K562 (cell line): ENCODE data around the gene ARHGAP31. TPM values are rescaled to one million over a fixed set of nuclear protein-coding genes. Genes with fewer than 3 reads are reported as not detected.

Experiments
- ATAC-seq: fragments of 200-7000 bp; cut with Tn5 transposase; 3 replicates; pipeline ENCODE4 v1.9.1; 2020; ENCODE audit warnings: moderate library complexity
- BruUV-seq: library from RNA; stranded (reverse); fragments of 400-500 nt; replicated peaks from 2 replicates; lab custom pipeline; 2021; lab: Mats Ljungman, UMichigan
- CTCF ChIA-PET: fragments of 300-600 bp; formaldehyde crosslinking; extraction: SDS; loops from one replicate; lab custom pipeline; 2021; ENCODE audit warnings: low intra/inter-chr PET ratio; lab: Yijun Ruan, JAX
- POLR2A ChIA-PET: fragments of 300-600, 350-650 bp; sonication (Branson Sonifier 250); formaldehyde crosslinking; extraction: SDS; loops from one replicate; lab custom pipeline; 2021; ENCODE audit warnings: antibody characterized with exemption, inconsistent platforms; lab: Yijun Ruan, JAX
- DNase-seq, 4 experiments: peaks; one replicate each; pipeline versions ENCODE4 v3.0.0 to v3.0.0-alpha.2; 2011 to 2018; ENCODE audit warnings: low spot score in 3 of 4, mixed read lengths in 3 of 4; ENCODE audit errors: extremely low read depth in 1 of 4
- FAIRE-seq: peaks from 2 replicates; lab custom pipeline; 2011; peaks lifted over from hg19 to GRCh38; lab: Jason Lieb, UNC
- H2AFZ ChIP-seq: 2 replicates; pipeline ENCODE4 v1.6.0; 2011; ENCODE audit warnings: low read depth, low read length, control low read depth, inconsistent platforms
- H3K27ac ChIP-seq: fragments of 200-600 bp; 3 replicates; pipeline ENCODE4 v1.8.0; 2011; ENCODE audit warnings: low read depth, mild to moderate bottlenecking, control low read depth, inconsistent platforms, low read length, moderate library complexity, mixed read lengths; ENCODE audit errors: extremely low read depth
- H3K27me3 ChIP-seq, 2 experiments: fragments of 300-600 bp in 1 of 2; 2 replicates in 1 of 2; 3 replicates in 1 of 2; pipeline versions ENCODE4 v1.6.0 to v1.8.0; 2011; ENCODE audit warnings: inconsistent platforms in 2 of 2, low read length in 2 of 2, mild to moderate bottlenecking in 1 of 2, mixed read lengths in 1 of 2, moderate library complexity in 1 of 2; ENCODE audit not compliant: control insufficient read depth in 2 of 2, insufficient read depth in 2 of 2
- H3K36me3 ChIP-seq: fragments of 300-600 bp; 3 replicates; pipeline ENCODE4 v1.8.0; 2011; ENCODE audit warnings: mild to moderate bottlenecking, low read length, inconsistent platforms; ENCODE audit not compliant: control insufficient read depth, insufficient read depth
- H3K4me1 ChIP-seq, 2 experiments: fragments of 200-600 bp in 1 of 2; replicated peaks in 1 of 2; 2 replicates in 1 of 2; 3 replicates in 1 of 2; pipeline versions ENCODE4 v1.5.1 to v1.8.0; 2011; ENCODE audit warnings: inconsistent platforms in 2 of 2, low read length in 2 of 2, mild to moderate bottlenecking in 1 of 2, mixed read lengths in 1 of 2, moderate library complexity in 1 of 2; ENCODE audit not compliant: control insufficient read depth in 2 of 2, insufficient read depth in 2 of 2
- H3K4me2 ChIP-seq: 2 replicates; pipeline ENCODE4 v1.6.1; 2011; ENCODE audit warnings: low read length, control low read depth, inconsistent platforms, mixed read lengths; ENCODE audit not compliant: insufficient read depth
- H3K4me3 ChIP-seq: fragments of 200-600 bp; sonication (generic), shearing (Covaris generic); 2 replicates; pipeline ENCODE4 v1.5.1; 2016; ENCODE audit warnings: control low read depth, inconsistent platforms
- H3K79me2 ChIP-seq: fragments of 200-600 bp; 3 replicates; pipeline ENCODE4 v1.8.0; 2011; ENCODE audit warnings: low read length, inconsistent platforms; ENCODE audit not compliant: control insufficient read depth, insufficient read depth
- H3K9ac ChIP-seq, 2 experiments: 2 replicates each; pipeline versions ENCODE4 v1.6.0 to v1.6.1; 2011; ENCODE audit warnings: low read depth in 2 of 2, low read length in 2 of 2, control low read depth in 1 of 2, inconsistent platforms in 1 of 2, mild to moderate bottlenecking in 1 of 2, mixed read lengths in 1 of 2; ENCODE audit not compliant: insufficient read depth in 1 of 2
- H3K9me1 ChIP-seq: one replicate; pipeline ENCODE4 v1.6.0; 2011; ENCODE audit warnings: inconsistent platforms, mild to moderate bottlenecking, low read length, moderate library complexity; ENCODE audit not compliant: control insufficient read depth, insufficient read depth
- H3K9me3 ChIP-seq: replicated peaks from 2 replicates; pipeline ENCODE4 v1.5.1; 2011; ENCODE audit warnings: low read depth, low read length, inconsistent platforms; ENCODE audit not compliant: control insufficient read depth, insufficient read depth
- H4K20me1 ChIP-seq: replicated peaks from 2 replicates; pipeline ENCODE4 v1.6.1; 2011; ENCODE audit warnings: low read length, inconsistent platforms, mixed read lengths; ENCODE audit not compliant: control insufficient read depth, insufficient read depth
- BDP1 ChIP-seq: IDR thresholded peaks from 3 replicates; pipeline ENCODE4 v1.6.1; 2011; ENCODE audit not compliant: insufficient read length, insufficient read depth
- CEBPB ChIP-seq: fragments of 450-650 bp; IDR thresholded peaks from 2 replicates; pipeline ENCODE4 v1.6.1; 2016; ENCODE audit warnings: missing genetic modification characterization, missing compliant biosample characterization
- MECOM ChIP-seq: fragments of 250-450 bp; sonication (Bioruptor Pico); IDR thresholded peaks from 2 replicates; pipeline ENCODE4 v1.8.0; 2022; ENCODE audit warnings: inconsistent platforms
- PHB ChIP-seq: fragments of 250-450 bp; sonication (Bioruptor Pico); IDR thresholded peaks from 2 replicates; pipeline ENCODE4 v1.5.0; 2021
- POLR3G ChIP-seq: IDR thresholded peaks from 2 replicates; pipeline ENCODE4 v1.6.1; 2011; ENCODE audit not compliant: insufficient read length, insufficient replicate concordance; ENCODE audit errors: extremely low read depth
- USF2 ChIP-seq: sonication (generic); formaldehyde crosslinking; IDR thresholded peaks from 2 replicates; pipeline ENCODE4 v1.5.0; 2020; ENCODE audit warnings: missing genetic modification reagents
- ZFP36 ChIP-seq: fragments of 150-350 bp; IDR thresholded peaks from 2 replicates; pipeline ENCODE4 v1.6.1; 2018; ENCODE audit warnings: low read length, low read depth; ENCODE audit not compliant: partially characterized antibody
- ZNF316 ChIP-seq: fragments of 450-650 bp; IDR thresholded peaks from 2 replicates; pipeline ENCODE4 v1.6.1; 2016
- WGBS: fragments of 100-300 bp; shearing (Covaris generic); methylation state at CpG from one replicate; pipeline ENCODE4 v1.1.6; 2016; ENCODE audit warnings: low coverage, mixed read lengths; ENCODE audit not compliant: insufficient coverage; ENCODE audit errors: missing lambda C conversion rate; 5-methylcytosine and 5-hydroxymethylcytosine counted together
- in situ Hi-C: fragments of 300-500 bp; cut with MboI; formaldehyde crosslinking; loops from 4 replicates; pipeline ENCODE4 v1.15.0; 2018; ENCODE audit warnings: inconsistent platforms, mixed read lengths
- intact Hi-C: fragments of 100-400 bp; cut with micrococcal nuclease; formaldehyde crosslinking; loops from 2 replicates; pipeline ENCODE4 v1.14.2; 2022
- polyA plus RNA-seq, 8 experiments: library from polyadenylated mRNA; depleted of rRNA in 4 of 8; stranded (reverse) in 5 of 8; unstranded in 3 of 8; fragments of >200 nt; fragmentation: Nextera tagmentation in 2 of 8; fragmentation: Illumina TruSeq in 1 of 8; extraction: Ambion mirVana in 2 of 8; extraction: Trizol in 1 of 8; gene quantifications; 2 replicates each; pipeline versions ENCODE4 v1.2.1 to v1.2.3, GENCODE V29; 2011 to 2014; ENCODE audit warnings: inconsistent platforms in 1 of 8, missing spikeins in 1 of 8
- total RNA-seq, 7 experiments: library from RNA; depleted of rRNA in 6 of 7; stranded (reverse); fragments of >200 nt in 6 of 7; fragmentation: Illumina TruSeq in 2 of 7; extraction: Trizol in 2 of 7; gene quantifications; 2 replicates each; pipeline versions ENCODE4 v1.2.1 to v1.2.3, GENCODE V29; 2011 to 2021; ENCODE audit warnings: low replicate concordance in 1 of 7
- TF ChIP-seq, protein P1 (sequence below): fragments of 250-450 bp; sonication (Bioruptor Pico); IDR thresholded peaks from 2 replicates; pipeline ENCODE4 v1.4.0; 2020; ENCODE audit warnings: mild to moderate bottlenecking, moderate library complexity, borderline replicate concordance
- TF ChIP-seq, protein P2 (sequence below): fragments of 450-650 bp; IDR thresholded peaks from 2 replicates; pipeline ENCODE4 v1.6.1; 2016; ENCODE audit warnings: low read depth, mild to moderate bottlenecking, moderate library complexity

ARHGAP31 gene
- total and polyA plus RNA-seq, 9 of the 15 experiments (the other 6 are each of a cell fraction or from before 2014, with no cell fraction given), result under 0.01 to 0.13 (median 0.06) TPM; not detected in 5

DNA sequence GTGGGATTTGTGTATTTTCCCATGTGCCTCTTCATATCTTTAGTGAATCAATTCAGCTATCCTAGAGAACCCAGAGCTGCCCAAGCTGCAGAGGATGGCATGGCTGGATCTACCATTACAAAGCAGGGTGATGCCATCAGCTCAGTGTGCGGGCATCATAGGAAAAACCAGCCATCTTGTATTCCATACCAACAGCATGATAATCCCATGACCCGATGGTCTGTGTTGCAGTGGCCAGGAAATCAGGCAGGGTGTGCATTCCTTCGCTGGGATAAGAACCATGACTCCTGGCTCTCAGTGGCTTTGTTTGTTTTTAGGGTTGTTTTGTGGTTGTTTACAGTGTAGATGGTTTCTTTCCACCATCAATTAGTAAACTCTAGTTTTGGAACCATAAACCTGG lies 36.0 kb downstream of the ARHGAP31 start (continued):
- TF ChIP-seq, protein P1, sequence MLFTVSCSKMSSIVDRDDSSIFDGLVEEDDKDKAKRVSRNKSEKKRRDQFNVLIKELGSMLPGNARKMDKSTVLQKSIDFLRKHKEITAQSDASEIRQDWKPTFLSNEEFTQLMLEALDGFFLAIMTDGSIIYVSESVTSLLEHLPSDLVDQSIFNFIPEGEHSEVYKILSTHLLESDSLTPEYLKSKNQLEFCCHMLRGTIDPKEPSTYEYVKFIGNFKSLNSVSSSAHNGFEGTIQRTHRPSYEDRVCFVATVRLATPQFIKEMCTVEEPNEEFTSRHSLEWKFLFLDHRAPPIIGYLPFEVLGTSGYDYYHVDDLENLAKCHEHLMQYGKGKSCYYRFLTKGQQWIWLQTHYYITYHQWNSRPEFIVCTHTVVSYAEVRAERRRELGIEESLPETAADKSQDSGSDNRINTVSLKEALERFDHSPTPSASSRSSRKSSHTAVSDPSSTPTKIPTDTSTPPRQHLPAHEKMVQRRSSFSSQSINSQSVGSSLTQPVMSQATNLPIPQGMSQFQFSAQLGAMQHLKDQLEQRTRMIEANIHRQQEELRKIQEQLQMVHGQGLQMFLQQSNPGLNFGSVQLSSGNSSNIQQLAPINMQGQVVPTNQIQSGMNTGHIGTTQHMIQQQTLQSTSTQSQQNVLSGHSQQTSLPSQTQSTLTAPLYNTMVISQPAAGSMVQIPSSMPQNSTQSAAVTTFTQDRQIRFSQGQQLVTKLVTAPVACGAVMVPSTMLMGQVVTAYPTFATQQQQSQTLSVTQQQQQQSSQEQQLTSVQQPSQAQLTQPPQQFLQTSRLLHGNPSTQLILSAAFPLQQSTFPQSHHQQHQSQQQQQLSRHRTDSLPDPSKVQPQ (CRISPR knock-in tag), result no peak
- TF ChIP-seq USF2 (no peak), MECOM (CRISPR knock-in tag) (no peak), PHB (no peak), POLR3G (no peak), BDP1 (no peak)
- TF ChIP-seq, protein P2, sequence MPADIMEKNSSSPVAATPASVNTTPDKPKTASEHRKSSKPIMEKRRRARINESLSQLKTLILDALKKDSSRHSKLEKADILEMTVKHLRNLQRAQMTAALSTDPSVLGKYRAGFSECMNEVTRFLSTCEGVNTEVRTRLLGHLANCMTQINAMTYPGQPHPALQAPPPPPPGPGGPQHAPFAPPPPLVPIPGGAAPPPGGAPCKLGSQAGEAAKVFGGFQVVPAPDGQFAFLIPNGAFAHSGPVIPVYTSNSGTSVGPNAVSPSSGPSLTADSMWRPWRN, result no peak

- TF ChIP-seq ZFP36 (no peak), ZNF316 (peak; percentile 69), CEBPB (tag) (peak; percentile 24; the same call in 1 of the 2 replicates)
- no peaks in the 10 kb centered on the region for H3K27me3 ChIP-seq
- H3K4me3 ChIP-seq, result no peak overlapping the region
- H4K20me1 ChIP-seq, result no peaks in the 10 kb centered on the region
- no peaks in the 10 kb centered on the region for H3K9me3 ChIP-seq
- peaks cover 0 to 14% of the 10 kb centered on the region in 2 experiments; a peak in 4 of 5 replicates for H3K4me1 ChIP-seq
- no peaks in the 10 kb centered on the region for H3K36me3 ChIP-seq
- ATAC-seq (no peak), FAIRE-seq (no peak), DNase-seq (no peak)
- CTCF ChIA-PET, result no interaction called here
- intact Hi-C loops, result no loop called here
- in situ Hi-C loops, result no loop called here
- BruUV-seq, result no TSS peak
- peak overlapping the region; percentile 74 for H2AFZ ChIP-seq
- H3K27ac ChIP-seq, result no peak overlapping the region
- POLR2A ChIA-PET, result no interaction called here
- H3K4me2 ChIP-seq, result no peak overlapping the region
- no peaks in the 10 kb centered on the region for H3K9me1 ChIP-seq
- 18% methylated on average over 4 of the region's 4 CpGs for WGBS
- H3K79me2 ChIP-seq, result no peaks in the 10 kb centered on the region
- H3K9ac ChIP-seq, result no peak overlapping the region
Observed at GRCh38 chr3:119330858-119331257, 36.7 kb downstream of the ARHGAP31 start.
